HAP-1 (cell line): Measurements from ENCODE around the gene FASTKD2.
"Not testable (repeated sequence)": the region's sequence is repeated elsewhere in the genome, so short reads cannot be mapped to it uniquely, and the experiment has no call there.

Source experiments
- DNase-seq, 2 experiments: peaks; one replicate each; pipeline ENCODE4 v3.0.0-alpha.2; 2016 to 2020; ENCODE audit warnings: low spot score in 2 of 2
- H3K27me3 ChIP-seq: fragments of 250-450 bp; sonication (Bioruptor Pico); 2 replicates; pipeline ENCODE4 v1.5.1; 2020; ENCODE audit warnings: low read depth, mild to moderate bottlenecking, moderate library complexity
- H3K36me3 ChIP-seq: fragments of 250-450 bp; sonication (Bioruptor Pico); replicated peaks from 2 replicates; pipeline ENCODE4 v1.5.1; 2020; ENCODE audit warnings: mild to moderate bottlenecking
- H3K4me1 ChIP-seq: fragments of 250-450 bp; sonication (Bioruptor Pico); 2 replicates; pipeline ENCODE4 v1.5.1; 2020; ENCODE audit warnings: mild to moderate bottlenecking
- H3K4me3 ChIP-seq: fragments of 250-450 bp; sonication (Bioruptor Pico); 2 replicates; pipeline ENCODE4 v1.5.1; 2020; ENCODE audit warnings: mild to moderate bottlenecking, moderate library complexity
- H3K9me3 ChIP-seq: fragments of 250-450 bp; sonication (Bioruptor Pico); 2 replicates; pipeline ENCODE4 v1.5.1; 2020; ENCODE audit warnings: mild to moderate bottlenecking, moderate library complexity
- in situ Hi-C: fragments of 300-500 bp; cut with MboI; formaldehyde crosslinking; loops from 3 replicates; pipeline ENCODE4 v1.14.3; 2020; ENCODE audit warnings: low sequenced_read_pairs, inconsistent platforms, mixed read lengths

The FASTKD2 gene

DNA sequence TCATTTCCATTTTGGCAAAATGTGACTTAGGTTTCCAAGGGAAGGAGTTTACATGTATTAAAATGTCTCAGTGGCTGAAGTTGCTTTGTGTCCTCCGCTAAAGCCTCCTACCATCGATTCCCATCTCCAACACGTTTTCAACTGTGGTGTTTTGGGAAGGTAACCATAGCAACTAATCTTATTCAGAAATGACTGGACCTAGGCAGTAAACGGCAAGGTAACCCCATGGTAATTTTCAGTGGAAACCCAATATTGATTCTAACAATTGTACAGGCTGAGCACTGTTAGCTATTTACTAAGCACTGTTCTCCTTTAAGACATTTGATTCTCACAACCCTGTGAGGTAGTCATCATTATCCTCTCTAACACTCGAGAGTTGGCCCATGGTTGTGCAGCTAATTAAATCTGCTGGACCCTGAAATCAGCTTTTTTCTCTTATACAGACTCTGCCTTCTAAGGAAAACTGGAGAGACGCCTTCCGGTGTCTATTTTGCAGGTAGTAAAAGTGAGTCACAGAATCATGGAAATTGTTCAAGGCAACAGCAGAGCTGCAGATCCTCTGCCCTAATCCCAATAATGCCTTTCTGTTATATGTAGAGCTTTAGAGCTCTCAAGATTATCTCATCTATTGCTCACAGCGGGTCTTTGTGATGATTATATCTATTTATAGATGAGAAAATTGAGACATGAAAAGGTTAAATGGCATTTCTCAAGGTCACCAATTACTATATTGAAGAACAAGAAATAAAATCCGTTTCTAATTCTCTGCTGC lies 36.2 kb downstream of the FASTKD2 start:
- in situ Hi-C loops = no loop called here
- H3K27me3 ChIP-seq = no peaks in the 10 kb centered on the region

DNA sequence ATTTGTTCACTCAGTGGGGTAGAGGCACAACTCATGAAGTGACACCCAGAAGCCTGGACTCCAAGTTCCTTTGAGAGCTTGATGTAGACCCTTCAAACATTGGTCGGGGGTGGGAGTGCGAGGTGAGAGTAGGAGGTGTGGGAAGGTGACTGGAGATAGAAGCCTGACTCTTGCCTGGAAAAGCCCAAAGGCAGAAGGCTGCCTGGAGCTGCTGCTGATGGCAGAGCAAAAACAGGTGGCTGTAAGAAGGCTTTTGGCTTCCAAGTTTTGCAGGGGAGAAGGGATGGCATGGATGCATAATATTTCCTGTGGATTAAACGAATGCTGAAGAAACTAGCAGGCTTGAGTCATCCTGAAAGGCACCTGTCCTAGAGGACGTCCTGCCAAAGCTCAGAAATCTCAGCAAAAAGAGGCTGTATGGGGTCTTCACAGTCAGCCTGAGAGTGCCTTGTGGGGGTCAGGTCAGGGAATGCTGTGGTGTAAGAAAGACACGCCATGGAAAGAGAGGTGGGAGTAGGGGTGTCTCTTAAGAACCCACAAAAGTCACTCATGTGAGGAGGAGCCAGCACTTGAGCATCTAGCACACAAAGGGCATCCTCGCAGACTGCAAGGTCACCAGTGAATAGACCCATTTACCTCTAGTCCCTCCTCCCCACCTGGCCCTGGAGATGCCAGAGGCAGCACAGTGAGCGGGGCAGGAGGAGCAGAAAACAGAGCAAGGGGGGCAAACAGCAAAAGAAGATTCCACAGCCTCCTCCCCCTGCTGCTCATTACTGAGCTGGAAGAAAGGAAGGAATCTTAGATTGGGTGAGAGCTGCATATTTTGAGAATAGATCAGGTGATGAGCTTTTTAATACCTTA lies 37.5 kb downstream of the FASTKD2 start:
- in situ Hi-C loops = no loop called here
- H3K4me3 ChIP-seq = no peak overlapping the region
- H3K4me1 ChIP-seq = peaks cover 10% of the 10 kb centered on the region
- no peak for DNase-seq
- H3K36me3 ChIP-seq = no peaks in the 10 kb centered on the region
- no peaks in the 10 kb centered on the region for H3K27me3 ChIP-seq
- H3K9me3 ChIP-seq = no peaks in the 10 kb centered on the region

More for the DNA sequence above, 36.2 kb downstream of the FASTKD2 start:
- peak in 1 of 2 experiments; percentile 17 for DNase-seq
- H3K36me3 ChIP-seq = no peaks in the 10 kb centered on the region
- H3K9me3 ChIP-seq = no peaks in the 10 kb centered on the region
- H3K4me1 ChIP-seq = peaks cover 10% of the 10 kb centered on the region
- H3K4me3 ChIP-seq = no peak overlapping the region

DNA sequence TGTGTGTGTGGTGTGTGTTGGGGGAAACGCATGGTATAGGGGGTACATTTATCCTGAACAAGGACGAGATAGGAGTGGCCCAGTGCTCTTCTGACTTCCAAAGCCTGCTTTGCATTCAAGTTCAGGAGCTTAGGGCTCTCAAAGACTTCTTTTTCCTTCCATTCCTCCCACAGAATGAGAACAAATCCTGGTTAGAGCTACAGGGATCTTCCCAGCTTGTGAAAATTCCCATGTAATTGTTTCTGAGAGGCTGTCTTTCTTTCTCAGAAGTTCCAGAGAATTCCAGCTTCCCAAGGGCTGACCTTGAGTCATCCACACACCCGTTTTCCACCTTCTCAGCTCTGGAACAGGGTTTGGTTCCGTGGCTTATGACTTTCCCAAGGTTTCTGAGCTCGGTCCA lies 38.9 kb downstream of the FASTKD2 start:
- in situ Hi-C loops = no loop called here
- Histone ChIP-seq H3K4me3 (no peak overlapping the region), H3K36me3 (no peaks in the 10 kb centered on the region), H3K4me1 (peaks cover 10% of the 10 kb centered on the region), H3K9me3 (no peaks in the 10 kb centered on the region), H3K27me3 (no peaks in the 10 kb centered on the region)
- no peak for DNase-seq

DNA sequence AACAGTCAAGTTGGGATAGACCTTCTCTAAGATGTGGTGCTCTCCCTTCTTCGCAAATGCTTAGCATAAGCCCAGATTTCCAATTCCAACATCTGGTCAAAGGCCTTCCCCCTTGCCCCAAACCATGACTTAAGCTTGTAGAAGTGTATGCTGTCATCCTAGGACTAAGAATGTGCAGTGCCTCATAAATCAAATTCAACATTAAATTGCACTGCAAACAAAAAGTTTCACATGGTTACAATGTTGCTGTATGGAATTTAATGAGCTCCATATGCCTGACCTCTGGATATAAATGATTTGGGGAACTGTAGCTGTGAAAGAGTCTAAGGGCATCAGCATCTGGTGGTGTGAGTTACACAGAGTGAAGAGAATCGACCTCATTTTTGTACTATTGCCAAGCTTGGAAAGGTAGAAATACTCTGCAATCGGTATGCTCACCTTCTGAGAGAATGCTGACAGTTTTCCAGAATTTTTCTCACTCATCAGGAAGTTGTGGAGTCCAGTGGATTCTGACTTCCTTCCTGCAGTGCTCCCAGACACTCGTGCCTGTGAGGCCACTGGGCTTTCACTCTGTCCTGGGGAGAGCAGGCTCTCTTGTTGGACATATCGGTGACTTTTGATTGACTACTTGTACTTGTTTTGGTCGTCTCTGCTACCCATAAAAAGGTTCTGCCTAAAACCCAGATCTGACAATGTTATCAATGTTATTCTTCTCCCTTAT lies 40.6 kb downstream of the FASTKD2 start:
- in situ Hi-C loops = no loop called here
- no peak for DNase-seq
- no peaks in the 10 kb centered on the region for H3K36me3 ChIP-seq
- H3K27me3 ChIP-seq = no peaks in the 10 kb centered on the region
- peaks cover 8% of the 10 kb centered on the region for H3K4me1 ChIP-seq
- no peaks in the 10 kb centered on the region for H3K9me3 ChIP-seq
- no peak overlapping the region for H3K4me3 ChIP-seq

DNA sequence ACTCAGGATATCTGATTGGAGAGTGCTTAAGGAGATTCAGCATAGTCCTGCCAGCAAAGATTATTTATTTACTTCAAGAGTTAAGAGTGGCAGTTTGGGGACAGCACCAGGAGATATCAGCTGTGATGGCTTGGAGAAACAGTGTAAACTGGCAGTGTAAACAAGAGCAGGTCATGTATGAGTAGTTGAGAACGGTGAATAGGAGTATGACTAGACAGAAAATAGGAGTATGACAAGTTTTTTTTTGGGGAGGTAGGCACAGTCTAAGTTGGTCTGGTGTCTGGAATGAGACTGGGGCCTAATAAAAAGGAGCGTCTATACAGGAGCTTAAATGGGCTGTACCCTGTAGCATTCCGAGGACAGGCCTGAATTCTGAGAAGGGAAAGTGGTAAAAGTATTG lies 42.2 kb downstream of the FASTKD2 start:
- DNase-seq, H3K9me3 ChIP-seq, in situ Hi-C loops, H3K4me1 ChIP-seq, H3K4me3 ChIP-seq, H3K36me3 ChIP-seq, H3K27me3 ChIP-seq: not testable (repeated sequence)

DNA sequence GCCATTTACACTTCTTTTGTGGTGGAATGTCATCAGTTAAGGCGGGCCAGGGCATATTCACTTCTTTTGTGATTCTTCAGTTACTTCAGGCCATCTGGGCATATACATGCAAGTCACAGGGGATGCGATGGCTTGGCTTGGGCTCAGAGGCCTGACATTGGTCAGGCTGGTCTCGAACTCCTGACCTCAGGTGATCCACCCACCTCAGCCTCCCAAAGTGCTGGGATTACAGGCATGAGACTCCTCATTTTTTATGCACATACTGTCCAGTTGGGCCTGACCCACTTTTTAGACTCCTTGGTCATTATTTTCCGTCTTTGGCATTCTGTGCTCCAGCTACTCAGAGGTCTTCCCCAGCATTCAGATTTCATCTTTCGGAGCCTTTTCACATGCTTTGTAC lies 47.1 kb downstream of the FASTKD2 start:
- H3K4me3 ChIP-seq, H3K9me3 ChIP-seq, H3K4me1 ChIP-seq, in situ Hi-C loops, DNase-seq, H3K36me3 ChIP-seq, H3K27me3 ChIP-seq: not testable (repeated sequence)

DNA sequence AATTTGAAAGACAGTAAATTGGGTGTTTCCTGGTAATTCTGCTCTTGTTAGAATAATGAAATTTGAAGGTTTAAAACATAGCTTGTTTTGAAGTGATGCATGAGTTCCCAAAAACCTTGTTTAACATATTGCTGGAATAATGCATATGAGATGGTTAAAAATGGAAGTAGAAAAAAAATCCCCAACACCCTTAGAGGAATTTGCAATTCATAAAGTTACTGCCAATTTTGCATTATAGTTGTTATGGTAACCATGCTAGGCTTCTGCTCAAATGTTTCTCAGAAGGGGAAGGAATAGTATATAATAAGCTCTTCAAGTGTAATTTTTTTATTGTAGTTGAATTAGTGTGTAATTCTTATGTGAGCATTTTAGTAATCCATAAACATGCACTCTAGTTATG lies 49.1 kb downstream of the FASTKD2 start:
- Histone ChIP-seq H3K9me3 (no peaks in the 10 kb centered on the region), H3K27me3 (no peaks in the 10 kb centered on the region; the same call in none of the 2 replicates), H3K36me3 (no peaks in the 10 kb centered on the region), H3K4me3 (no peak overlapping the region), H3K4me1 (no peaks in the 10 kb centered on the region)
- in situ Hi-C loops = no loop called here
- DNase-seq = no peak

DNA sequence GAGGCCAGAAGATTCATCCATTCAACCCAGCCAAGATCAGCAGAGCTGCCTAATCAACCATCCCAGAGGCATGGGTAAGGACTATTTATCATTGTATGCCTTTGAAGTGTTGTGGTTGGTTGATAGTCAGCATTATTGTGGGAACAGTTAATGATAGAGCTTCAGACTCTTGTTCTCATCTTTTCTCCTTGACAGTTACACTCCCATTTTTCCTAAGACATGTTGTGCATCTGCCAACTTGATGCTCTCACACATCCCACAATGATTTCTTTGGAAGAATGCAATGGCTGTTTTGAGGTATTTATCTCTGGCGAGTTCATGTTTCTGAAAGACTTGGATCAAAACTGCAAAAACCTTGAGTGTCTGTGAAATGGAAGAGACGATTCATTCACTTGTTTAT lies 55.4 kb downstream of the FASTKD2 start:
- Histone ChIP-seq H3K36me3 (no peaks in the 10 kb centered on the region), H3K9me3 (no peaks in the 10 kb centered on the region), H3K4me1 (no peaks in the 10 kb centered on the region), H3K27me3 (peaks cover 10% of the 10 kb centered on the region), H3K4me3 (no peak overlapping the region)
- in situ Hi-C loops = no loop called here
- no peak for DNase-seq

DNA sequence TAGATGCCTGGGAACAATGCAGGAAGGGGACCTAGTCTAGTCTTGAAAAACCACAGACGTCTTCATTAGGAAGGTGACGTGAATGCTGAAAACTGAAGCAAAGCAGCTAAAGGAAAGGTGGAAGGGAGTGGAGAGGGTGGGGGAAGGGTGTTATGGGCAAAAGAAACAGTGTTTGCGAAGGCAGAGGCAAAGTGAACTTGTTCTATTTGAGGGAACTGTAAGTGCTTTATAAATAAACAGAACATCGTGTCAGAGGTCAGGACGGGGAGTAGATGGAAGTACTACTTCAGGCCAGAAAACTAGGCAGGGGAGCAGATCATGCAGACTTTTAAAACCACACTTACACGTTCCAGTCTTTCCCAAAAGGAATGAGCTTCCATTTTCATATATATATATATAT lies 57.8 kb downstream of the FASTKD2 start:
- in situ Hi-C loops = no loop called here
- no peaks in the 10 kb centered on the region for H3K9me3 ChIP-seq
- H3K27me3 ChIP-seq = peaks cover 10% of the 10 kb centered on the region
- H3K4me3 ChIP-seq = no peak overlapping the region
- no peak for DNase-seq
- H3K36me3 ChIP-seq = no peaks in the 10 kb centered on the region
- no peaks in the 10 kb centered on the region for H3K4me1 ChIP-seq

DNA sequence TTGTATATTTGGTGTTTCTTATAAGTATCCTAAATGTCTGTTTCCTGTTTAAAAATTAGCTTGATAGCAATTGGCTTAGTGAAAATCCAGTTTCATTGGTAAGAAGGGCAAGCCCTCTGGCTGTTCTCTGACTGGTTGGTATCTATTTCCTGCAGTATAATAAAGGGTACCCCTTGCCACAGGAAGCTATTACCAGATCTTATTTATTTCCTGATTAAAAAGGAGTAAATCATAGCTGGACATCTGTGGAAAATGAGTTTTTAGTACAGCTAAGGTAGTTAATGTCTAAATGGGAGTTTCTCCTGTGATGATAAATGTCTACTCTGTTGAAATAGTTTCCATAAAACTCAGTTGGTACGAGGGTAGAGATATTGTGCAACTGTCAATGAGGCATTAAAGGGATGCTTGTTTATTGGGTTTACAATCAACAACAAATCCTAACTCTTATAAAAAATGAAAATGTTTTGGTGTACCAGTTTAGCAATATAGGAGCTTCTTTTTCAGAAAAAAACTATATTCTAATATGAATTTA lies 58.7 kb downstream of the FASTKD2 start:
- Histone ChIP-seq H3K4me1 (no peaks in the 10 kb centered on the region), H3K4me3 (no peak overlapping the region), H3K9me3 (no peaks in the 10 kb centered on the region), H3K27me3 (peaks cover 10% of the 10 kb centered on the region), H3K36me3 (no peaks in the 10 kb centered on the region)
- DNase-seq = no peak
- in situ Hi-C loops = no loop called here

DNA sequence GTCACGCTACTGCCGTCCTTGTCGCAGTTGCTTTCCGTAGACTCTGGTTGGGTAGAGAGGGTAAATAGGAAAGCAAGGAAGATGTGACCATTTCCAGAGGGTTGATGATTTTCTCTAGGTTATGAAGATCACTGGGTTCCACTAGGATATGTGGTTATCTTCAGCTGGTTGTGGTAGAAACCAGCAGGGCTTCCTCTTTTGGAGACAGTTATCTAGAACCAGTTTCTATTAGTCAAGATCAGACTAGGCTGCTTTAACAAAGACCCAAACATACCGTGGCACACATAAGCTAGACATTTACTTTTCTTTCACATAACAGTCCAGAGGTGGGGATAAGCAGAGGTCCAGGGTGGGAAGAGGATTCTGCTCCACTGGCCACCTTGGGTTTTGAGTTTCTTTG lies 59.6 kb downstream of the FASTKD2 start:
- no peaks in the 10 kb centered on the region for H3K9me3 ChIP-seq

DNA sequence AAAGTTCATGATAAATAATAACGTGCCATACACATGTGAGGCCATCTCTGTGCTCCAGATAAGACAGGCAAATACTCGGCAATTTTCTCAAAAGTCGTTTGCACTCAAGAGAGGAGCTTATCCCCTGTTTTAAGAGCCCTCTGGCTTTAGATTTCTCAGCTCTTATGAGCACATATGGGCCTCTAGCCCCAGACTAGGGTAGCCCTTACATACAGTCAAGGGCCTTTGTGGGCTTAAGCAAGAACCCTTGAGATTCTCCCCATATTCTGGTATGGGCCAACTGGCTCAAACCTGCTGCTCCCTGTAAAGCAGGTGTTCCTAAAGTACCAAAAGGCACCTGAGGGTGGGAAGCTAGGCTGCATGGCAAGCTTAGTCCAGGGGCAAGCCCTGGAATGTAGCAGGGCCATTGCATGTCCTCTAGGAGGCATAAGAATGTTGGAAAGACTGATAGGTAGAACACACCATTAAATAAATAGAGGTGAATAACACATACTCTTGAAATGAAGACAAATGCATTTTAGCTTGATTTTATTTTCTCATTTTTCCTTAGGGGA lies 66.1 kb downstream of the FASTKD2 start:
- no peak for DNase-seq
- H3K36me3 ChIP-seq = no peaks in the 10 kb centered on the region
- no peaks in the 10 kb centered on the region for H3K4me1 ChIP-seq
- no peaks in the 10 kb centered on the region for H3K27me3 ChIP-seq
- H3K4me3 ChIP-seq = no peak overlapping the region
- H3K9me3 ChIP-seq = no peaks in the 10 kb centered on the region; the same call in 1 of the 2 replicates
- in situ Hi-C loops = no loop called here

More for the DNA sequence above, 59.6 kb downstream of the FASTKD2 start:
- Histone ChIP-seq H3K36me3 (no peaks in the 10 kb centered on the region), H3K4me1 (no peaks in the 10 kb centered on the region), H3K27me3 (peaks cover 8% of the 10 kb centered on the region), H3K4me3 (no peak overlapping the region)
- in situ Hi-C loops = no loop called here
- no peak for DNase-seq

DNA sequence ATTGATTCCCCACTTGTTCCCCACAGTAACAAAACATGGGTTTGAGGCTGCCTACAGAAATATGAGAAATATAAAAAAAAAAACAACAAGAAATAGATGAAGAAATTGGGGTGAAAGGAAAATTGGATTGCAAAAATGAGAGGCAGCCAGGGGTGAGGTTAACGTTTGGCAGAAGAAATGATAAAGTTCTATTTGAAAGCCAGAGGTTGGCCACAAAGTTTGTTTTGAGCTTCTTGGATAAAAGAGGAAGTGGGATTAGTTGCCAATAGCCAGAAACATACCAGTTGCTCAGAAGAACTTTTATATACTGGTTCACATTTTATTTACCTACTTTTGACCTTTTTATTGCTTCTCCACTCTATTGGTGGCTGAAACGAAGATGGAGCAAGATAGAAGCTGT lies 67.5 kb downstream of the FASTKD2 start:
- H3K27me3 ChIP-seq = no peaks in the 10 kb centered on the region
- no peak overlapping the region for H3K4me3 ChIP-seq
- H3K9me3 ChIP-seq = no peaks in the 10 kb centered on the region; the same call in 1 of the 2 replicates
- DNase-seq = no peak
- no peaks in the 10 kb centered on the region for H3K4me1 ChIP-seq
- H3K36me3 ChIP-seq = no peaks in the 10 kb centered on the region
- in situ Hi-C loops = no loop called here
